GM08714 (cell line): ENCODE results near the gene EAF1.
"Not testable (repeated sequence)": the region's sequence is repeated elsewhere in the genome, so short reads cannot be mapped to it uniquely, and the experiment has no call there.

Experiments used
- H3K4me3 ChIP-seq: fragments of 200-500 bp; sonication (Bioruptor generic); 2 replicates; pipeline ENCODE4 v1.5.1; 2014; ENCODE audit warnings: mild to moderate bottlenecking, low read length, inconsistent platforms
- ZNF274 ChIP-seq: IDR thresholded peaks from 2 replicates; pipeline ENCODE4 v1.6.1; 2012; ENCODE audit warnings: mild to moderate bottlenecking, low read depth, low read length

The EAF1 gene

GRCh38 chr3:15455756-15456155, 28.4 kb downstream of the EAF1 start:
- TF ChIP-seq ZNF274, result no peak
- no peak overlapping the region for H3K4me3 ChIP-seq

DNA sequence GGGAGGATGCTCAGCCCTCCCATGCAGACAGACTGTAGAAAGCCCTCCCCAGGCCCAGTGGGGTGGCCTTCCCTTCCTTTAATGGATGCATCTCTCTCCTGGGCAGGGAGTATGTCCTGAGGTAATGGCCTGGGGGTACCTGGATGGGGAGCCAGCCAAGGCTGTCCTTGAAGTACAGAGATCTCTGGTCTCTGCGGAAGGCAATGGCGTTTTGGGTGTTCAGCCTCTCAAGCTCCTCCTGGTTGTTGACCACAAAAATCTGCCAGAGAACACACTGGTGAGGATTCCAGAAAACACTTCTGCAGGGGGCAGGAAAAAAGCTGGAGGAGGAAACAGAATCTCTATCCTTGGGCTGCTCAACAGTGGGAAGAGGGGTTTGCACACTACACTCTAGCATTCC, 28.9 kb downstream of the EAF1 start:
- no peak for TF ChIP-seq ZNF274
- H3K4me3 ChIP-seq, result no peak overlapping the region

DNA sequence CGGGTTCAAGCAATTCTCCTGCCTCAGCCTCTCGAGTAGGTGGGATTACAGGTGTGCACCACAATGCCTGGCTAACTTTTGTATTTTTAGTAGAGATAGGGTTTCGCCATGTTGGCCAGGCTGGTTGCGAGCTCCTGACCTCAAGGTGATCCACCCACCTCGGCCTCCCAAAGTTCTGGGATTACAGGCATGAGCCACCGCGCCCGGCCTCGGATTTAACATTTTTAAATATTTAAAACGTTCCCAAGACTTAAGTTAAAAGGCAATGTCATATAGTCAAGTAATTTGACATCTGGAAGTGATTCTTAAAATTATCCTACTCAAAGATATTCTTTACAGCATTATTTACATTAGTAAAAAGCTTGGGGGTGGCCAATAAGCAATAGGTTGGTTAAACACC, 29.5 kb downstream of the EAF1 start:
- not testable (repeated sequence) for H3K4me3 ChIP-seq

- H3K4me3 ChIP-seq, result no peak overlapping the region
- TF ChIP-seq ZNF274, result no peak
Observed at GRCh38 chr3:15458212-15458780, 30.9 kb downstream of the EAF1 start.

- TF ChIP-seq ZNF274, result no peak
- H3K4me3 ChIP-seq, result no peak overlapping the region
Observed at GRCh38 chr3:15460891-15461531, 33.6 kb downstream of the EAF1 start.

GRCh38 chr3:15462451-15462850, 35.1 kb downstream of the EAF1 start:
- no peak for TF ChIP-seq ZNF274
- H3K4me3 ChIP-seq, result no peak overlapping the region

DNA sequence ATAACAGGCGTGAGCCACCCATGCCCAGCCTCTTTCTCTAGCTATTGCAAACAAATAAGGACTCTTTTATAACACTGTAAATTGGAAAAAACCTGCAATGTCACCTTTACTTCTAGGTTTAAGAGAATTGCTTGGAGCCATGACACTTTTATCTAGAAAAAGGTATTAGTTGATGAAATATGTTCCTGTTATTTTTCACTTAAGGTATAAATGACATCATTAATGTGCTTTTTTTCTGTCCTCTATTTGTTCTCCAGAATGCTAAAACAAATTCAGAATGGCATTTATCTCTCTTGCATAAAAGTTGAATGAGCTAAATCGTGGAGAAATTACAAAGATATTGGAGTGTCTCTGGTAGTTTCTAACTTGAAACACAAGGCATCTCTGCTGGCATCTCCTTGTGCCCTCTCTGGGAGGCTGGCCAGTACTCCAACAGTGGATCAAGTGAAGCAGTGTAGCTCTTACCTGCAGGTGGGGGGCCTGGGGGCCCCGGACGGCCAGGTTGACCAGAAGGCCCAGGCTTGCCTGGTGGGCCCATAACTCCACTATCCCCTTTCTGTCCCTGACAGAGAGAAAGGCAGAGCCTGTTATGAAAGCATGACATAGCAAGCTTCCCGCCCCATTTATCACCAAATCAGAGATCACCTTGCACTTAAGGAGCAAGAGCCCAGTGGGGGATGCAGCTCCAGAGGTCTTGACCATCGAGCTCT, 38.6 kb downstream of the EAF1 start:
- no peak for TF ChIP-seq ZNF274
- no peak overlapping the region for H3K4me3 ChIP-seq

DNA sequence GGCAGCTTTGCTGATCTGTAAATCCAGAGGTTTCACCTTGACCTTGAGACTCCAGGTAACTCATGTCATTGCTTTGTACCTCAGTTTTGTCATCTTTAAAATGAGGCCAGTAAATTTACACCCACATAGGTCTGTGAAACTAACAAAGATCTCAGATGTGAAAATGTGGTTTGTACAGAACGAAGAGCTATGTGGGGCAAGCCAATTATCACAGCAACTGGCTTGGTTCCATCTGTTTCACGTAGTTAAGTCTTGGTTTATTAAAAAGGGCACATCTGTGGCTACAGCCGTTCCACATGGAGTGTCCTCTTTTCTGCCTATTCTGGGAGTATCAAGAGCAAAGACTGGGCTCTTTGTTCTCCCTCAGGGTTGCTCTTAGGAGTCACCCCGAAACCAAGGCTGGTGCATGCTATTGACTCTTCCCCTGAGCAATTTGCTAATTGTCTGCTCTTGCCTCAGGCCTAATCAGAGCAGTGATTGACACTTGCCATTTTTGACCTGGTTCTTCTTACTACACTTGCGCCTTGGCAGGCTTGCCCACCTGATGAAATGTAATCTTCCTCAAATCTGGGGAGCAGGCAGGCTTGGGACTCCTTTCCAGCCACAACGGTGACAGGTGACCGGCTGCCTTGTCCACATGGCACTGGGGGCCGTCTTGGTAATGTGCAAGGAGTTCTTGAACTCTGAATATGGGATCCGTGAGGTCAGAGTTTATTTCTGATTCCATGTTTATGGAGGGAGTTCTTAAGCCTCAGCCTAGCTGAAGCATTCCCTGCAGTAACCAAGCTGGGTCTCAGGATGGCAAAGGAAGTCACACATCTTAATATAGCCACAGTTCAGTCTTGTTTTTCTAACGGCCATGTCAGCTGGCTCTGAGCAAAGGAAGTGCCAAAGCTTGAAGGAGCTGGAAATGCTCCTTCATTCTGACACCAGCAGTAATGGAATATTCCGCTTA, 40.1 kb downstream of the EAF1 start:
- H3K4me3 ChIP-seq, result no peak overlapping the region
- TF ChIP-seq ZNF274, result no peak

DNA sequence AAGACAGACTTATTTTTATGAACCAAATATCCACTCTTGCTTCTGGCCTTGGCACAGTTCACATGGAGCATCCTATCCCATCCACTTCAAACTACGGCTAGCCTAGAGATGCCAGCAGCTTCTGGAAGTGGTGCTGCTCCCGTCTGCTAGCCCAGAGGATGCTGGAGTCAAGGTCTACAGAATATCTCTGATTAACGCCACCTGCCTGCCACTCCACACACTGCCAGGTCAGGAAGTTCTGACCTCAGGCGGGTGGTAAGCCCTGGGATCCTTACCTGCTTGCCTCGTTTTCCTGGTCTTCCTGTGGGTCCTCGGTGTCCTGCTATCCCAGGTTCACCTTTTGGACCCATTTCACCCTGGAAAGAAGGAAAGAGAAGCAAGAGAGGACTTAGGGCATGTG, 42.9 kb downstream of the EAF1 start:
- no peak overlapping the region for H3K4me3 ChIP-seq
- no peak for TF ChIP-seq ZNF274

DNA sequence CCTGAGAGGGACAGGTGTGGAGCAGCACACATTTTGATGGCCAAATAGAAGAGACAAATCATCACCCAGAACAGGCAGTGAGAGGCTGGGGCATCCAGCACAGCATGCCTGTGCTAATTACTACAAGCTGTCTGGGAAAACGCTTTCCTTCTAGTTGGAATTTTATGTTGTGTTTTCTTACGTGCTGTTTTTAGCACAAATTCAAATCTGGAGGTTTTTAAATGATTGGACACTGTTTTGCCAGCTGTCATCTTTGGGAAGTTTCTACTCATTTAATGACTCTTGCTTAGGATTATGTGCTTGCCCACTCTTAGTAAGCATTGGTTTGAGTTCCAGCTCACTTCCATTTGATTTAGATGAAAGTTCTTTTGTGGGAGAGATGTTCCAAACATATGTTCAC, 43.5 kb downstream of the EAF1 start:
- TF ChIP-seq ZNF274, result no peak
- no peak overlapping the region for H3K4me3 ChIP-seq

DNA sequence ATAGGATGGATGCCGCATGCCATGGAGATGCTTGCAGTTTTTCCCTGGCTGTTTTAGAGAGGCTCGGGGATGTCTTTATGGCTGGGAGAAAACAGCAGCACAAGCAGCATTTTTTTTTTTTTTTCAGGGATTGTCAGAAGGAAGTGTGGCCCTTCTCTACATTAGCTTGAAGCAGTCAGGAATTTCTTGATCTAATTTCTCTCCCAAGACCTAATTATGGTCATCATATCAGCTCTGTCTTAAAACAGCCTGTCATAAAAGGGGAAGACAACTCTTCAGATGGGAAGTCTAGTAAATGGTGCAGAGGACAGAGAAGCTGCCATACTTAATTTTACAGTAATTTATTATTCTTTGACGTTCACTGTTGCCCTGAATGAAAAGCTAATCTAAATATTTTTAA, 44.5 kb downstream of the EAF1 start:
- no peak overlapping the region for H3K4me3 ChIP-seq
- no peak for TF ChIP-seq ZNF274

DNA sequence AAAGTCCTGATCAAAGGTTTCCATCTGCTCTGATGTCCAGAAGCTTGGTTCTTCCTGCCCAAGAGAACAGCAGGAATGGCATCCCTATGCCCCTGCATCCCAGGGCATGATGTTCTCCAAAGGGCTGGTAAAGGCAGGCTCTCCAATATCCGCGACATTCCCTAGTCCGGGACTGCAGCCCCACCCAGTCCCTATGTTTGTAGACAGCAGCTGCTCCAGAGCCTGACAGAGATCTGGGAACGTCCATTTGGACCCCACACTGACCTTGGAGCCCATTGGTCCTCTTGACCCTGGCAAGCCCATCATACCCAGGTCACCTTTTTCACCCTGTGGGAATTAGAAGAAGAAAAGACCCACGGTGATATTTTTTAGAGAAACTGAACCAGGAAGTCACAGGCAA, 47.8 kb downstream of the EAF1 start:
- no peak for TF ChIP-seq ZNF274
- H3K4me3 ChIP-seq, result no peak overlapping the region

- TF ChIP-seq ZNF274, result no peak
Observed at GRCh38 chr3:15476378-15476777, 49.0 kb downstream of the EAF1 start.

DNA sequence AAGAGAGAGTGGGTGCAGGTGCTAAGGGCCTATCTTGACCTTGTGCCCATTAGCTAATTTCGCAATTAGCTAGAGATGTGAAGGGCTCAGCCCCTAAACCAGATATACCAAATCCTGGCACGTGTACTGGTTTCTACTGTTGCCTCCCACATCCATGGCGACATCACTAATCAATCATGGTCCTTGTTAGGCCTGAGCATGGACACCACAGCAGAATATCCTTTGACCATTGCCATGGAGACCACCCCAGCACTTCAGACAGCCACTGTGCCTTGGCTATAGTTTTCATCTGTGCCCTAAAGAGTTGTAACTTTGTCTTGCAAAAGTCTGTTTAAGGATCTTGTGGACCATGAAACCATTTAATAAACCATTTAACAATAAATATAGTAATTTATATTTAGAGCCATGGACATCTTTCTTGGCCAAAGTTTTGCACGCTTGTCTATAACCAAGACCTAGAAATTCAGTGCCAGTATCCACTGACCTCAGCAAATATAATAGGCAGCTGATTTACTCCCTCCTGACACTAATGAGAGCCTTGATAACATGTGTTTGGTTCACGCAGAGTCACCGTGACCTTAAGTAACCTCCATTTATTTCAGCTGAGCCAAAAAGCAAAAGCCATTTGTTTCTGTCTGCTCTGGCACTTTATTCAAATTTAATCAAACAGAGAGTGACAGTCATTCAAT, 50.7 kb downstream of the EAF1 start:
- no peak overlapping the region for H3K4me3 ChIP-seq
- TF ChIP-seq ZNF274, result no peak

More at GRCh38 chr3:15476378-15476777, 49.0 kb downstream of the EAF1 start:
- no peak overlapping the region for H3K4me3 ChIP-seq
